BLaER1 (cell line): ENCODE data around the gene OSTN.

Experiments
- H3K27ac ChIP-seq: shearing (Covaris generic); formaldehyde crosslinking; 2 replicates; pipeline ENCODE4 v1.8.1; 2022
- H3K27me3 ChIP-seq: shearing (Covaris generic); formaldehyde crosslinking; 2 replicates; pipeline ENCODE4 v1.8.1; 2022
- H3K36me3 ChIP-seq: shearing (Covaris generic); formaldehyde crosslinking; 2 replicates; pipeline ENCODE4 v1.8.1; 2022
- H3K4me1 ChIP-seq: shearing (Covaris generic); formaldehyde crosslinking; 2 replicates; pipeline ENCODE4 v1.8.1; 2022
- H3K4me2 ChIP-seq: shearing (Covaris generic); formaldehyde crosslinking; 2 replicates; pipeline ENCODE4 v1.8.1; 2022
- H3K4me3 ChIP-seq: shearing (Covaris generic); formaldehyde crosslinking; 2 replicates; pipeline ENCODE4 v1.8.1; 2022
- H3K9ac ChIP-seq: shearing (Covaris generic); formaldehyde crosslinking; 2 replicates; pipeline ENCODE4 v1.8.1; 2022
- H3K9me3 ChIP-seq: shearing (Covaris generic); formaldehyde crosslinking; 2 replicates; pipeline ENCODE4 v1.8.1; 2022
- H4K20me1 ChIP-seq: shearing (Covaris generic); formaldehyde crosslinking; 2 replicates; pipeline ENCODE4 v1.8.1; 2022
- Cebpa-rat ChIP-seq: shearing (Covaris generic); IDR thresholded peaks from 2 replicates; pipeline ENCODE4 v1.8.1; 2022

Gene OSTN

GRCh38 chr3:191280882-191281281 lies 81.8 kb downstream of the OSTN start:
- Histone ChIP-seq H3K4me2 (no peak overlapping the region), H3K27ac (no peak overlapping the region), H3K36me3 (no peaks in the 10 kb centered on the region), H3K4me1 (no peaks in the 10 kb centered on the region), H3K4me3 (no peak overlapping the region), H3K9me3 (no peaks in the 10 kb centered on the region), H4K20me1 (no peaks in the 10 kb centered on the region), H3K9ac (no peak overlapping the region), H3K27me3 (no peaks in the 10 kb centered on the region)
- no peak for TF ChIP-seq Cebpa-rat

DNA sequence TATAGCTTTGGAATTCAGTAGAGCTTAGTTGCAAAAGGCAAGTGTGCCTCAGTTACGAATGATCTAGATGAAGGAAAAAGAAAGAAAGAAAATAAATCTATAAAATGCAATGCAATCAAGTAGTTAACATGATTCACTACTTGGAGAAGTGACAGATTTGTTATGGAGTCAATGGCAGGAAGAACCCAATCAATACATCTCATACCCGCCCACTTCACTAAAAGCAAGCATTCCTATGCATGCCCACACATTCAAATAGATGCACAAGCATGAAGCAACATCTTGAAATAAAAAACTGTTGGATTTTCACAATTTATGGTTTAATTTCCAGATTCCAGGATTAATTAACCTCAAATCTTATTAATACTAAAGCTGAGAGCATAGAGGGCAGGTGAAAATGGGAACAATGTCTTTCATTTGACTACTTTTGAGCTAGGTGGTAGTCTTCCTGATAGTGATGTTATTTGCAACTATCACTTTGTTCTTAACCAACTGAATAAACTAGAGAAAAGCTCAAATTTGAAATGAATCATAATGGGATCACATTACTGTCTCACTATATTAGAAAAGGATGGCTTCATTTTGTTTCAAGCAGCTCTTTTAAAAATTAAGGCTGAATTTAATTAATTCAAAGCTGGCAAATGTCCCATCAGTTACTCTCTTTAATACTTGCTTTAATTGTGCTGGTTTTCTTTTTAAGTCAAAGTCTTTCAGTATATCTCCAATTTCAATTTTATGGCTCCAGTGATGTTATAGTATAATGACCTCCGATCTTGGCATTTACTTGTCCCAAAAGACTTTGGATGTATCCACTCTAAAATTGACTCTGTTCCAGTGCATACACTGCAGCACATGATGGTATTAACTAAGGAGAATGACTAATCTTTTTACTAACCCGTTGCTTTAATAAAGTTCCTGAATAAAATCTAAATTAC lies 83.5 kb downstream of the OSTN start:
- no peaks in the 10 kb centered on the region for H4K20me1 ChIP-seq
- H3K4me2 ChIP-seq, result no peak overlapping the region
- H3K27ac ChIP-seq, result no peak overlapping the region
- H3K9me3 ChIP-seq, result no peaks in the 10 kb centered on the region
- no peaks in the 10 kb centered on the region for H3K4me1 ChIP-seq
- H3K27me3 ChIP-seq, result no peaks in the 10 kb centered on the region
- no peaks in the 10 kb centered on the region for H3K36me3 ChIP-seq
- no peak for TF ChIP-seq Cebpa-rat
- H3K4me3 ChIP-seq, result no peak overlapping the region
- H3K9ac ChIP-seq, result no peak overlapping the region

GRCh38 chr3:191283400-191283799 lies 84.4 kb downstream of the OSTN start:
- H3K27ac ChIP-seq, result no peak overlapping the region
- H3K4me2 ChIP-seq, result no peak overlapping the region
- no peaks in the 10 kb centered on the region for H4K20me1 ChIP-seq
- no peak overlapping the region for H3K9ac ChIP-seq
- no peak overlapping the region for H3K4me3 ChIP-seq
- H3K27me3 ChIP-seq, result no peaks in the 10 kb centered on the region
- no peak for TF ChIP-seq Cebpa-rat
- H3K36me3 ChIP-seq, result no peaks in the 10 kb centered on the region
- H3K9me3 ChIP-seq, result no peaks in the 10 kb centered on the region
- H3K4me1 ChIP-seq, result no peaks in the 10 kb centered on the region

GRCh38 chr3:191290311-191291025 lies 91.4 kb downstream of the OSTN start:
- Histone ChIP-seq H3K9me3 (no peaks in the 10 kb centered on the region), H3K27ac (no peak overlapping the region), H3K36me3 (no peaks in the 10 kb centered on the region), H3K4me3 (no peak overlapping the region), H3K27me3 (no peaks in the 10 kb centered on the region), H4K20me1 (no peaks in the 10 kb centered on the region), H3K9ac (no peak overlapping the region), H3K4me1 (no peaks in the 10 kb centered on the region), H3K4me2 (no peak overlapping the region)
- no peak for TF ChIP-seq Cebpa-rat

GRCh38 chr3:191292243-191293015 lies 93.4 kb downstream of the OSTN start:
- no peak for TF ChIP-seq Cebpa-rat
- Histone ChIP-seq H3K36me3 (no peaks in the 10 kb centered on the region), H4K20me1 (no peaks in the 10 kb centered on the region), H3K9ac (no peak overlapping the region), H3K4me3 (no peak overlapping the region), H3K27ac (no peak overlapping the region), H3K4me1 (peaks cover 6% of the 10 kb centered on the region; the same call in 1 of the 2 replicates), H3K27me3 (no peaks in the 10 kb centered on the region), H3K4me2 (no peak overlapping the region), H3K9me3 (no peaks in the 10 kb centered on the region)

DNA sequence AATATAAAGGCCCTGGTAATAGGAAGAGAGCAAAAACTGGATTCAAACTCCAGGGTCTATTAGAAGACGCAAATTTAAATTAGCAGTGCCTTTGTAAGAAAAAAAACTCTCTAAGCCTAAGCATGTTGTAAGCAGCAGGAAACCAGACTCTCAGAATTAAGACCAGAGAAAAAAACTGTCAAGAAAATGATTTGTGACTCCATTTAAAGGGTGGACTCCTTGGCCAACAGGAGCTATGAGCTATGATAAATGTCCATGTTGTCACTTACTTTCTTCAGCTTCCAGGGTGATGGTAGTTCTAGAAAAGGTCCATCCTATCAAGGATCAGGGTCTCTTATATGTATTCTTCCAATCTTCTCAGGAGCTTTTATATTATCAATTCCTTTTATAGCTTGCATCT lies 95.2 kb downstream of the OSTN start:
- H3K4me2 ChIP-seq, result no peak overlapping the region
- peaks cover 6% of the 10 kb centered on the region; the same call in 1 of the 2 replicates for H3K4me1 ChIP-seq
- H3K4me3 ChIP-seq, result no peak overlapping the region
- TF ChIP-seq Cebpa-rat, result no peak
- no peaks in the 10 kb centered on the region for H3K36me3 ChIP-seq
- no peaks in the 10 kb centered on the region for H3K9me3 ChIP-seq
- H3K27ac ChIP-seq, result no peak overlapping the region
- H4K20me1 ChIP-seq, result no peaks in the 10 kb centered on the region
- H3K9ac ChIP-seq, result no peak overlapping the region
- no peaks in the 10 kb centered on the region for H3K27me3 ChIP-seq

DNA sequence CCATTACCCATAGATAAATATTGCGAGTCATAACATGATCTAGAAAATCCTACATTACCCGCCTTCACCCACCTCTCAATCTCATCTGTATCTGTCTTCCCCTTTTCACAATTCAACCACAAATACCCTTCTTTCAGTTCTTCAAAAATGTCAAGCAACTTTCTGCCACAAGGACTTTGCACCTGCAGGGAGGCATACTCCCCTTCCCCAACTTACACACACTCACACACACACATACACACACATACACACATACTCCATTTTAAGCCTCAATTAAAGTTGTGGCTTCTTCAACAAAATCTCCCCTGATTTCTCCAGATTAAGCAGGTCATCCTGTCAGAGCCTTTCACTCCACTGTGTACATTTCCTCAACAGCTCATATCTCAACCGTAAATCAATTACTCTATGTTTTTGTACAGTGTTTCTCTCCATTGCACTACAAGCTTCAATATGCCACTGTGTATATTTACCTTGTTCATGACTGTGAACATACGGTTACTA lies 97.0 kb downstream of the OSTN start:
- TF ChIP-seq Cebpa-rat, result no peak

GRCh38 chr3:191298846-191299245 lies 99.8 kb downstream of the OSTN start:
- H3K4me1 ChIP-seq, result peaks cover 6% of the 10 kb centered on the region; the same call in 1 of the 2 replicates
- H4K20me1 ChIP-seq, result no peaks in the 10 kb centered on the region
- H3K4me2 ChIP-seq, result no peak overlapping the region
- H3K36me3 ChIP-seq, result no peaks in the 10 kb centered on the region
- H3K27me3 ChIP-seq, result no peaks in the 10 kb centered on the region
- no peak overlapping the region for H3K9ac ChIP-seq
- no peak overlapping the region for H3K4me3 ChIP-seq
- no peak overlapping the region for H3K27ac ChIP-seq
- TF ChIP-seq Cebpa-rat, result no peak
- no peaks in the 10 kb centered on the region for H3K9me3 ChIP-seq

More for the DNA sequence above, 97.0 kb downstream of the OSTN start:
- no peak overlapping the region for H3K4me2 ChIP-seq
- no peaks in the 10 kb centered on the region for H3K36me3 ChIP-seq
- no peaks in the 10 kb centered on the region for H3K9me3 ChIP-seq
- no peak overlapping the region for H3K9ac ChIP-seq
- H3K4me3 ChIP-seq, result no peak overlapping the region
- H3K4me1 ChIP-seq, result peaks cover 6% of the 10 kb centered on the region; the same call in 1 of the 2 replicates
- no peak overlapping the region for H3K27ac ChIP-seq
- H3K27me3 ChIP-seq, result no peaks in the 10 kb centered on the region
- H4K20me1 ChIP-seq, result no peaks in the 10 kb centered on the region

DNA sequence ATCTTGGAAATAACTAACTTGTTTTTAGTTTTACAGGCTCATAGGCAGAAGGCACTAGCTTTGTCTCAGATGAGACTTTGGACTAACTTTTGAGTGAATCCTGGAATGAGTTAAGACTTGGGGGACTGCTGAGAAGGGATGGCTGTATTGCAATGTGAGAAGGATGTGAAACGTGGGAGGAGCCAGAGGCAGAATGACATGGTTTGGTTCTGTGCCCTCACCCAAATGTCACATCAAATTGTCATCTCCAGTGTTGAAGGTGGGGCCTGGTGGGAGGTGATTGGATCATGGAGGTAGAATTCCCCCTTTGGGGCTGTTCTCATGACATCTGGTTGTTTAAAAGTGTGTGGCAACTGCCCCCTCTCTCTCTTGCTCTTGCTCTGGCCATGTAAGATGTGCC lies 101.4 kb downstream of the OSTN start:
- H3K4me2 ChIP-seq, result no peak overlapping the region
- H3K4me3 ChIP-seq, result no peak overlapping the region
- no peak overlapping the region for H3K27ac ChIP-seq
- H3K27me3 ChIP-seq, result no peaks in the 10 kb centered on the region
- H3K36me3 ChIP-seq, result no peaks in the 10 kb centered on the region
- H3K9ac ChIP-seq, result no peak overlapping the region
- H4K20me1 ChIP-seq, result no peaks in the 10 kb centered on the region
- H3K4me1 ChIP-seq, result peaks cover 6% of the 10 kb centered on the region; the same call in 1 of the 2 replicates
- no peak for TF ChIP-seq Cebpa-rat
- H3K9me3 ChIP-seq, result no peaks in the 10 kb centered on the region
